ENCODE results near the gene PHF2.

DNA sequence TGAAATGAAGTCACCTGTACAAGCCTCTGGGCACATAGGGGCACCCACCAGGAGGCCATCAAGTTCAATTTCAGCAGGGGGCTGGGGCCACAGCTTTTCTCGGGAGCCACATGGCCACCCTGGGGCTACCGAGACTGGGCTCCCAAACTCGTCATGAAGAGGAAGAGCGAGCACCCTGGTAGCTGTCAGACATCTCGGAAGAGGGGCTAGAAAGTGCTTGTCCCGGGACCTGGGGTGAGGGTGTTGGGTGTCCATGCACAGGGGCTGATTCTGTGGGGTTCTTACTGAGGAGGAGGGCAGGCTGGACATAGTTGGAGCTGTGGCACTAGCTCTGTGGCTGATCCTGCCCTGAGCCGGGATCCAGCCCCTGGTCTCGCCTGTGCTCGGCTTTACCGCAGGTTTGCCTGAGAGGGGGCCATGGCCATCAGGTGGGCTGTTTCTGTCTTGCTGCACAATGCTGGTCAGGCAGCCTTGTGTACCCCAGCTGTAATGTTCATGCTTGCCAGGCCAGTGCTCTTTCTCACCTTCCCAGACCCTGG is 70.3 kb downstream of the PHF2 start:
- TF ChIP-seq POLR2A (IDR thresholded peaks at IDR 0.05): no peak
- TF ChIP-seq, protein P1, sequence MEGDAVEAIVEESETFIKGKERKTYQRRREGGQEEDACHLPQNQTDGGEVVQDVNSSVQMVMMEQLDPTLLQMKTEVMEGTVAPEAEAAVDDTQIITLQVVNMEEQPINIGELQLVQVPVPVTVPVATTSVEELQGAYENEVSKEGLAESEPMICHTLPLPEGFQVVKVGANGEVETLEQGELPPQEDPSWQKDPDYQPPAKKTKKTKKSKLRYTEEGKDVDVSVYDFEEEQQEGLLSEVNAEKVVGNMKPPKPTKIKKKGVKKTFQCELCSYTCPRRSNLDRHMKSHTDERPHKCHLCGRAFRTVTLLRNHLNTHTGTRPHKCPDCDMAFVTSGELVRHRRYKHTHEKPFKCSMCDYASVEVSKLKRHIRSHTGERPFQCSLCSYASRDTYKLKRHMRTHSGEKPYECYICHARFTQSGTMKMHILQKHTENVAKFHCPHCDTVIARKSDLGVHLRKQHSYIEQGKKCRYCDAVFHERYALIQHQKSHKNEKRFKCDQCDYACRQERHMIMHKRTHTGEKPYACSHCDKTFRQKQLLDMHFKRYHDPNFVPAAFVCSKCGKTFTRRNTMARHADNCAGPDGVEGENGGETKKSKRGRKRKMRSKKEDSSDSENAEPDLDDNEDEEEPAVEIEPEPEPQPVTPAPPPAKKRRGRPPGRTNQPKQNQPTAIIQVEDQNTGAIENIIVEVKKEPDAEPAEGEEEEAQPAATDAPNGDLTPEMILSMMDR (IDR thresholded peaks at IDR 0.05): no peak
